ENCODE data around the gene LRG1. TPM values are rescaled to one million over a fixed set of nuclear protein-coding genes. Genes with fewer than 3 reads are reported as not detected.

Gene LRG1
- total and polyA plus RNA-seq, 9 of the 15 experiments (the other 6 are each of a cell fraction or from before 2014, with no cell fraction given) = 1.5 to 11.9 (median 8.7) TPM

GRCh38 chr19:4577020-4577782, 37.4 kb upstream of the LRG1 start (continued):
- TF ChIP-seq FOXK1 (CRISPR knock-in tag; IDR thresholded peaks at IDR 0.05; ENCODE audit: borderline replicate concordance) = no peak
- 0 out of 2 replicates have a peak, but pooled peaks have one; percentile 17 for TF ChIP-seq JUND (IDR thresholded peaks at IDR 0.05; ENCODE audit: borderline replicate concordance, low read depth, low read length)
- no peak for TF ChIP-seq JUND (tag; IDR thresholded peaks at IDR 0.05; ENCODE audit: borderline replicate concordance, low read depth, low read length)

GRCh38 chr19:4576016-4576933, 36.4 kb upstream of the LRG1 start:
- H3K9ac ChIP-seq (ENCODE audit: insufficient read depth in 1 of 2, low read depth in 2 of 2, low read length in 2 of 2) = no peak overlapping the region
- peak overlapping the region; percentile 54; the same call in 1 of the 3 replicates for H3K27ac ChIP-seq (ENCODE audit: extremely low read depth, low read depth, low read length)
- H3K9me3 ChIP-seq (replicated peaks; ENCODE audit: control insufficient read depth, insufficient read depth, low read depth, low read length) = no peaks in the 10 kb centered on the region
- H3K9me1 ChIP-seq (ENCODE audit: control insufficient read depth, insufficient read depth, low read length) = no peaks in the 10 kb centered on the region
- 33% methylated on average over 17 of the region's 17 CpGs for WGBS (ENCODE audit: insufficient coverage, low coverage, missing lambda C conversion rate)
- peaks cover 4% of the 10 kb centered on the region for H4K20me1 ChIP-seq (replicated peaks; ENCODE audit: control insufficient read depth, insufficient read depth, low read length)
- intact Hi-C loops (cut with micrococcal nuclease) (loop anchor here (1.0 kb wide), 1 partner anchor 60 kb away; no protein-coding TSS in a partner anchor), in situ Hi-C loops (cut with MboI) (loop anchor here (5.0 to 10.0 kb wide), 2 partner anchors 61 to 219 kb away; partner anchors contain the start of genes FEM1A and TNFAIP8L1)
- H3K27me3 ChIP-seq (ENCODE audit: control insufficient read depth in 2 of 2, insufficient read depth in 2 of 2, low read length in 2 of 2) = no peaks in the 10 kb centered on the region
- CTCF ChIA-PET (ENCODE audit: low intra/inter-chr PET ratio) = interaction anchor here (0.6 to 3.6 kb wide), 3 partner anchors 57 to 227 kb away, joined by 3 to 25 read pairs (median 4); no protein-coding TSS in a partner anchor
- FAIRE-seq (peak; percentile 15), DNase-seq (ENCODE audit: extremely low read depth in 1 of 4, low spot score in 3 of 4) (peak; percentile 74 to 81 (median 78)), ATAC-seq (peak; percentile 69)
- no peaks in the 10 kb centered on the region for H3K36me3 ChIP-seq (ENCODE audit: control insufficient read depth, insufficient read depth, low read length)
- peak overlapping the region; percentile 35; the same call in 1 of the 2 replicates for H3K4me2 ChIP-seq (ENCODE audit: insufficient read depth, low read length)
- BruUV-seq (replicated peaks) = no TSS peak
- H2AFZ ChIP-seq (ENCODE audit: low read depth, low read length) = no peak overlapping the region
- H3K4me1 ChIP-seq (replicated peaks in 1 of 2; ENCODE audit: control insufficient read depth in 2 of 2, insufficient read depth in 2 of 2, low read length in 2 of 2) = peaks cover 25 to 57% of the 10 kb centered on the region in 2 experiments
- POLR2A ChIA-PET = interaction anchor here (0.7 to 2.0 kb wide), 2 partner anchors 46 to 101 kb away, joined by 3 to 4 read pairs; no protein-coding TSS in a partner anchor
- no peaks in the 10 kb centered on the region for H3K79me2 ChIP-seq (ENCODE audit: control insufficient read depth, insufficient read depth, low read length)
- no peak overlapping the region for H3K4me3 ChIP-seq
- peak; percentile 34 for TF ChIP-seq ASH1L (IDR thresholded peaks at IDR 0.05; ENCODE audit: borderline replicate concordance, low read depth, partially characterized antibody)
- no peak for TF ChIP-seq ZNF436 (CRISPR knock-in tag; IDR thresholded peaks at IDR 0.05)
- TF ChIP-seq ATF2 (CRISPR knock-in tag; IDR thresholded peaks at IDR 0.05) = no peak
- TF ChIP-seq SP1 (CRISPR knock-in tag; IDR thresholded peaks at IDR 0.05) = peak; percentile 60; the same call in 1 of the 2 replicates
- TF ChIP-seq JUND (IDR thresholded peaks at IDR 0.05; ENCODE audit: borderline replicate concordance, low read depth, low read length) = 0 out of 2 replicates have a peak, but pooled peaks have one; percentile 10
- no peak; the same call in 2 of the 3 replicates for TF ChIP-seq JUND (tag; IDR thresholded peaks at IDR 0.05; ENCODE audit: borderline replicate concordance, low read depth, low read length)
